HG03442 (cell line): ENCODE data around the gene CDKN2B.
A peak's percentile ranks its signal among the peaks of the same experiment; 100 is the strongest.
"Not testable (repeated sequence)": the region's sequence is repeated elsewhere in the genome, so short reads cannot be mapped to it uniquely, and the experiment has no call there.

ENCODE experiments used
- ATAC-seq: cut with Tn5 transposase; IDR thresholded peaks from one replicate; pipeline ENCODE4 v1.9.1; 2021; ENCODE audit warnings: mild to moderate bottlenecking, moderate library complexity; ENCODE audit not compliant: unreplicated experiment

Gene CDKN2B

GRCh38 chr9:21969951-21970799, 38.9 kb downstream of the CDKN2B start:
- ATAC-seq, result no peak

GRCh38 chr9:21969011-21969940, 39.8 kb downstream of the CDKN2B start:
- no peak for ATAC-seq

- no peak for ATAC-seq
Observed at GRCh38 chr9:21968331-21969010, 40.6 kb downstream of the CDKN2B start.

DNA sequence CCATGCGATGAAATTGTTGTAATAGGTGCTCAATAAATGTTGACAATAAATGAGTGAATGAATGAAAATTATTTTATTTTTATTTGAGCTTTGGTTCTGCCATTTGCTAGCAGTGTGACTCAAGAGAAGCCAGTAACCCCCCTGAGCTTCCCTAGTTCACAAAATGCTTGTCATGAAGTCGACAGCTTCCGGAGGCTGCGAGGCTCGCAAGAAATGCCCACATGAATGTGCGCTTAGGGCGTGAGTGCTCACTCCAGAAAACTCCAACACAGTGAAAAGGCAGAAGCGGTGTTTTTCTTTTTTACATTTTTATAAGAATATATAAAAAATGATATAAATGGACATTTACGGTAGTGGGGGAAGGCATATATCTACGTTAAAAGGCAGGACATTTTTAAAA, 41.4 kb downstream of the CDKN2B start:
- ATAC-seq, result no peak

- ATAC-seq, result no peak
Observed at GRCh38 chr9:21967169-21967568, 41.9 kb downstream of the CDKN2B start.

GRCh38 chr9:21966140-21966851, 42.8 kb downstream of the CDKN2B start:
- no peak for ATAC-seq

- ATAC-seq, result peak; percentile 87
Observed at GRCh38 chr9:21965401-21965951, 43.6 kb downstream of the CDKN2B start.

DNA sequence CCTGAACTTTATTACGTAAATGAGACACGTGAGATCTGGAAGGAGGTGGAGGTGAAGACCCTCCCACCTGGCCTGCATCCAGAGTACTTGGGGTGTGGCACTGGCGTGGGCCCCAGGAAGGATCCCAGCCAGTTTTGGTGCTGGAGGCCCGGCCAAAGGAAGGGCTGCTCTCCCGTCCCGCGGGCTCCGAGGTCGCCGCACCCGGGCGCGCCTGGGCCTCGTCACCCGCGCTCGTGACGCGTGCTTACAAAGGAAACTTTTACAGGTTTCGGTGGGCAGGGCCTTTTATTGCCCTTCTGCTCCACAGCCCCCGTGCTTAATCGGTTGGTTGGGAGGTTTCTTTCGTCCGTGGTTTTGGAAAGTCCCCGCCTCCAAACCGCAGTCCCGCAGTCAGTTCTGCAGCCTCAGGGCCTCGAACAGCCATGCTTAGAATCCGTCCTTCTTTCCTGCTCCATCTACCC, 44.1 kb downstream of the CDKN2B start:
- peak; percentile 60 for ATAC-seq

GRCh38 chr9:21961569-21961968, 47.5 kb downstream of the CDKN2B start:
- no peak for ATAC-seq

DNA sequence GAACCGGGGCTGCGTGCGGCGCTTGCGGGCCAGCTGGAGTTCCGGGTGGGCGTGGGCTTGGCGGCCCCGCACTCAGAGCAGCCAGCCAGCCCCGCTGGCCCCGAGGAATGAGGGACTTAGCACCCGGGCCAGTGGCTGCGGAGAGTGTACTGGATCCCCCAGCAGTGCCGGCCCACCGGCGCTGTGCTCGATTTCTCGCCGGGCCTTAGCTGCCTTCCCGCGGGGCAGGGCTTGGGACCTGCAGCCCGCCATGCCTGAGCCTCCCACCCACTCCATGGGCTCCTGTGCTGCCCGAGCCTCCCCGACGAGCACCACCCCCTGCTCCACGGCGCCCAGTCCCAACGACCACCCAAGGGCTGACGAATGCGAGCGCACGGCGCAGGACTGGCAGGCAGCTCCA, 49.8 kb downstream of the CDKN2B start:
- ATAC-seq, result not testable (repeated sequence)

DNA sequence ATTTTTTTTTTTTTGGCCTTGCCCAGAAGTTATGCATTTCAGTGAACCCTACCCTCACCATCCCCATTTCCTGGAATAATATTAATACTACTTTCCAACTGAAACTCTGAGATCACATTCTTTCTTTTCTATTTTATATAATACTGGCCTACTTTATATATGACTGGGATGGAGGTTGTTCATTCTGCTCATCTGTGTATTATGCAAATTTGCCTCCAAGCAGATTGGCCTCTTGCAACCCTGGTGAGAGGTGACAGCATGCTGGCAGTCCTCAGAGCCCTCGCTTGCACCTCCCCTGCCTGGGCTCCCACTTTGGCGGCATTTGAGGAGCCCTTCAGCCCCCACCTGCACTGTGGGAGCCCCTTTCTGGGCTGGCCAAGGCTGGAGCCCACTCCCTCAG, 50.3 kb downstream of the CDKN2B start:
- ATAC-seq, result no peak
